H9 (cell line): ENCODE measurements around the gene UBXN7. TPM values are rescaled to one million over a fixed set of nuclear protein-coding genes. Genes with fewer than 3 reads are reported as not detected.

Source experiments
- DNase-seq: peaks from one replicate; pipeline ENCODE4 v3.0.0-alpha.2; 2017
- H2AFZ ChIP-seq: one replicate; pipeline ENCODE4 v1.6.1; 2013; ENCODE audit warnings: mild to moderate bottlenecking, low read length, control low read depth, moderate library complexity
- H2AK5ac ChIP-seq: 2 replicates; pipeline ENCODE4 v1.6.1; 2013; ENCODE audit warnings: low read length, control low read depth, mixed read lengths; ENCODE audit not compliant: insufficient read length
- H2BK120ac ChIP-seq: one replicate; pipeline ENCODE4 v1.6.1; 2013; ENCODE audit warnings: low read depth, mild to moderate bottlenecking, low read length, control low read depth, inconsistent platforms; ENCODE audit not compliant: poor library complexity, severe bottlenecking
- H2BK12ac ChIP-seq: 2 replicates; pipeline ENCODE4 v1.6.1; 2013; ENCODE audit warnings: low read length, control low read depth, mixed read lengths, low read depth; ENCODE audit not compliant: insufficient read length
- H2BK15ac ChIP-seq: 2 replicates; pipeline ENCODE4 v1.6.1; 2013; ENCODE audit warnings: low read depth, low read length, control low read depth
- H2BK20ac ChIP-seq: one replicate; pipeline ENCODE4 v1.6.1; 2013; ENCODE audit warnings: low read depth, mild to moderate bottlenecking, low read length, control low read depth, inconsistent platforms; ENCODE audit not compliant: poor library complexity, severe bottlenecking
- H2BK5ac ChIP-seq: 2 replicates; pipeline ENCODE4 v1.6.1; 2013; ENCODE audit warnings: low read length, control low read depth, mixed read lengths; ENCODE audit not compliant: insufficient read length
- H3K14ac ChIP-seq: 2 replicates; pipeline ENCODE4 v1.6.1; 2013; ENCODE audit warnings: low read length, control low read depth; ENCODE audit not compliant: insufficient read depth
- H3K18ac ChIP-seq: 2 replicates; pipeline ENCODE4 v1.6.1; 2013; ENCODE audit warnings: low read depth, mild to moderate bottlenecking, mixed read lengths, low read length, control low read depth; ENCODE audit not compliant: insufficient read length
- H3K23ac ChIP-seq: 2 replicates; pipeline ENCODE4 v1.6.1; 2013; ENCODE audit warnings: low read length, control low read depth, mixed read lengths, low read depth; ENCODE audit not compliant: insufficient read length
- H3K23me2 ChIP-seq: 2 replicates; pipeline ENCODE4 v1.6.1; 2013; ENCODE audit warnings: low read depth, mild to moderate bottlenecking, mixed read lengths, low read length, control low read depth; ENCODE audit not compliant: insufficient read length, poor library complexity, severe bottlenecking
- H3K27ac ChIP-seq: 2 replicates; pipeline ENCODE4 v1.5.1; 2013; ENCODE audit warnings: low read length, control low read depth, mixed read lengths, low read depth; ENCODE audit not compliant: insufficient read length
- H3K27me3 ChIP-seq: 2 replicates; pipeline ENCODE4 v1.6.1; 2013; ENCODE audit warnings: low read length, control low read depth, inconsistent platforms; ENCODE audit not compliant: insufficient read depth
- H3K4ac ChIP-seq: 2 replicates; pipeline ENCODE4 v1.6.1; 2013; ENCODE audit warnings: low read depth, mild to moderate bottlenecking, control low read depth, inconsistent platforms, low read length, moderate library complexity
- H3K4me1 ChIP-seq: 2 replicates; pipeline ENCODE4 v1.6.1; 2013; ENCODE audit warnings: low read length, control low read depth, inconsistent platforms; ENCODE audit not compliant: insufficient read depth
- H3K4me2 ChIP-seq: 2 replicates; pipeline ENCODE4 v1.6.1; 2013; ENCODE audit warnings: low read length, control low read depth, mixed read lengths; ENCODE audit not compliant: insufficient read length, insufficient read depth
- H3K56ac ChIP-seq: 2 replicates; pipeline ENCODE4 v1.6.1; 2013; ENCODE audit warnings: low read depth, mild to moderate bottlenecking, mixed read lengths, low read length, control low read depth; ENCODE audit not compliant: insufficient read length
- H3K79me1 ChIP-seq: 2 replicates; pipeline ENCODE4 v1.6.1; 2013; ENCODE audit warnings: low read depth, mild to moderate bottlenecking, moderate library complexity, low read length, control low read depth, inconsistent platforms; ENCODE audit not compliant: insufficient read depth, poor library complexity, severe bottlenecking
- H3K79me2 ChIP-seq: 2 replicates; pipeline ENCODE4 v1.6.1; 2013; ENCODE audit warnings: low read length, control low read depth, inconsistent platforms; ENCODE audit not compliant: insufficient read depth
- H3K9ac ChIP-seq: 2 replicates; pipeline ENCODE4 v1.6.1; 2013; ENCODE audit warnings: low read length, control low read depth, mixed read lengths; ENCODE audit not compliant: insufficient read length; ENCODE audit errors: extremely low read depth
- H3K9me3 ChIP-seq: one replicate; pipeline ENCODE4 v1.6.1; 2013; ENCODE audit warnings: low read depth, low read length, inconsistent platforms; ENCODE audit not compliant: control insufficient read depth
- H3T11ph ChIP-seq: one replicate; pipeline ENCODE4 v1.6.1; 2013; ENCODE audit warnings: mild to moderate bottlenecking, low read length, control low read depth, inconsistent platforms
- H4K20me1 ChIP-seq: one replicate; pipeline ENCODE4 v1.6.1; 2013; ENCODE audit not compliant: control insufficient read depth, insufficient read length, insufficient read depth
- H4K5ac ChIP-seq: 2 replicates; pipeline ENCODE4 v1.6.1; 2013; ENCODE audit warnings: low read depth, mild to moderate bottlenecking, mixed read lengths, low read length, control low read depth; ENCODE audit not compliant: insufficient read length
- H4K8ac ChIP-seq: replicated peaks from 2 replicates; pipeline ENCODE4 v1.6.1; 2013; ENCODE audit warnings: low read length, control low read depth, mixed read lengths, low read depth; ENCODE audit not compliant: insufficient read length
- H4K91ac ChIP-seq: 2 replicates; pipeline ENCODE4 v1.6.1; 2013; ENCODE audit warnings: low read depth, mild to moderate bottlenecking, moderate library complexity, mixed read lengths, low read length, control low read depth; ENCODE audit not compliant: insufficient read length
- H3K27ac Mint-ChIP-seq, 3 experiments: 2 replicates in 2 of 3; 3 replicates in 1 of 3; pipeline ENCODE4 v1.8.0; 2020 to 2021; ENCODE audit warnings: mixed read lengths in 3 of 3, mild to moderate bottlenecking in 1 of 3, moderate library complexity in 1 of 3
- H3K27me3 Mint-ChIP-seq: 2 replicates; pipeline ENCODE4 v1.8.0; 2021; ENCODE audit warnings: low read depth, mild to moderate bottlenecking, moderate library complexity, mixed read lengths
- H3K36me3 Mint-ChIP-seq, 3 experiments: 2 replicates in 2 of 3; 3 replicates in 1 of 3; pipeline ENCODE4 v1.8.0; 2020 to 2021; ENCODE audit warnings: low read depth in 3 of 3, mixed read lengths in 3 of 3; ENCODE audit not compliant: insufficient read depth in 1 of 3
- H3K4me1 Mint-ChIP-seq, 2 experiments: 2 replicates each; pipeline ENCODE4 v1.8.0; 2020; ENCODE audit warnings: mixed read lengths in 2 of 2
- H3K4me3 Mint-ChIP-seq, 2 experiments: 2 replicates in 1 of 2; 3 replicates in 1 of 2; pipeline ENCODE4 v1.8.0; 2020 to 2021; ENCODE audit warnings: mild to moderate bottlenecking in 2 of 2, mixed read lengths in 2 of 2, moderate library complexity in 1 of 2
- H3K9me3 Mint-ChIP-seq, 2 experiments: 2 replicates in 1 of 2; 3 replicates in 1 of 2; pipeline ENCODE4 v1.8.0; 2020; ENCODE audit warnings: mild to moderate bottlenecking in 2 of 2, mixed read lengths in 2 of 2, moderate library complexity in 1 of 2
- WGBS: extraction: QIAGEN DNeasy Blood & Tissue Kit; methylation state at CpG from one replicate; pipeline ENCODE4 v1.1.7; 2013; ENCODE audit warnings: missing lambda C conversion rate, low lambda C conversion rate, mixed read lengths; ENCODE audit not compliant: insufficient read length; ENCODE audit errors: extremely low coverage; 5-methylcytosine and 5-hydroxymethylcytosine counted together
- total RNA-seq: library from RNA; stranded (reverse); gene quantifications from 2 replicates; pipeline ENCODE4 v1.2.1, GENCODE V29; 2021
- TF ChIP-seq, protein P1 (sequence below): fragments of 200-600 bp; sonication (generic); conservative IDR thresholded peaks from 3 replicates; pipeline ENCODE4 v1.8.0; 2021; ENCODE audit warnings: antibody characterized with exemption, mild to moderate bottlenecking

The UBXN7 gene
- total RNA-seq, 1 experiment from 2014 or later: 110 TPM

DNA sequence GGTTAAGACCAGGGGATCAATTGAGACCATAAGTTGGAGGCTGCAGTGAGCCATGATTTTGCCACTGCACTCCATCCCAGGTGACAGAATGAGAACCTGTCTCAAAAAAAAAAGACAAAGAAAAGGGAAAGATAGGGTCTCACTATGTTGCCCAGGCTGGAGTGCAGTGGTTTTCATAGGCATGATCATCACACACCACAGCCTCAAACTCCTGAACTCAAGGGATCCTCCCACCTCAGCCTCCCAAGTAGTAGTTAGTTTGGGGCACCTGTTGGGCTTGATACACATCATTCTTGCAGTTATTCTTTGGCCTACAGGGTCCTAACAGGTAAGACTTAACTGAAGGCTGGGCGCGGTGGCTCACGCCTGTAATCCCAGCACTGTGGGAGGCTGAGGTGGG is 42.1 kb downstream of the UBXN7 start:
- WGBS: no CpG with 5 or more reads among the region's 3 CpGs
- H4K91ac ChIP-seq: no peak overlapping the region
- no peak overlapping the region for H4K5ac ChIP-seq
- TF ChIP-seq, protein P1, sequence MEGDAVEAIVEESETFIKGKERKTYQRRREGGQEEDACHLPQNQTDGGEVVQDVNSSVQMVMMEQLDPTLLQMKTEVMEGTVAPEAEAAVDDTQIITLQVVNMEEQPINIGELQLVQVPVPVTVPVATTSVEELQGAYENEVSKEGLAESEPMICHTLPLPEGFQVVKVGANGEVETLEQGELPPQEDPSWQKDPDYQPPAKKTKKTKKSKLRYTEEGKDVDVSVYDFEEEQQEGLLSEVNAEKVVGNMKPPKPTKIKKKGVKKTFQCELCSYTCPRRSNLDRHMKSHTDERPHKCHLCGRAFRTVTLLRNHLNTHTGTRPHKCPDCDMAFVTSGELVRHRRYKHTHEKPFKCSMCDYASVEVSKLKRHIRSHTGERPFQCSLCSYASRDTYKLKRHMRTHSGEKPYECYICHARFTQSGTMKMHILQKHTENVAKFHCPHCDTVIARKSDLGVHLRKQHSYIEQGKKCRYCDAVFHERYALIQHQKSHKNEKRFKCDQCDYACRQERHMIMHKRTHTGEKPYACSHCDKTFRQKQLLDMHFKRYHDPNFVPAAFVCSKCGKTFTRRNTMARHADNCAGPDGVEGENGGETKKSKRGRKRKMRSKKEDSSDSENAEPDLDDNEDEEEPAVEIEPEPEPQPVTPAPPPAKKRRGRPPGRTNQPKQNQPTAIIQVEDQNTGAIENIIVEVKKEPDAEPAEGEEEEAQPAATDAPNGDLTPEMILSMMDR: no peak
- no peaks in the 10 kb centered on the region for H3K27me3 ChIP-seq
- Mint-ChIP-seq H3K27me3 (no peaks in the 10 kb centered on the region; the same call in 1 of the 2 replicates), H3K9me3 (peaks cover 35 to 39% of the 10 kb centered on the region in 2 experiments), H3K4me3 (no peak overlapping the region), H3K36me3 (peaks cover 73 to 87% (median 81%) of the 10 kb centered on the region in 3 experiments), H3K27ac (no peak overlapping the region), H3K4me1 (peaks cover 4 to 5% of the 10 kb centered on the region in 2 experiments; a peak in 2 of 4 replicates)
- no peak overlapping the region for H3K14ac ChIP-seq
- no peak overlapping the region for H2BK120ac ChIP-seq
- H3T11ph ChIP-seq: no peak overlapping the region
- no peaks in the 10 kb centered on the region for H3K79me1 ChIP-seq
- H3K23ac ChIP-seq: no peak overlapping the region
- no peak for DNase-seq
- H2BK20ac ChIP-seq: no peak overlapping the region
- H2BK15ac ChIP-seq: no peak overlapping the region
- H3K4me2 ChIP-seq: no peak overlapping the region
- H2BK5ac ChIP-seq: no peak overlapping the region
- H4K20me1 ChIP-seq: no peaks in the 10 kb centered on the region
- H4K8ac ChIP-seq: no peak overlapping the region
- H3K9me3 ChIP-seq: peaks cover 5% of the 10 kb centered on the region
- H2AK5ac ChIP-seq: no peak overlapping the region
- H3K4me1 ChIP-seq: no peaks in the 10 kb centered on the region
- no peak overlapping the region for H3K56ac ChIP-seq
- no peak overlapping the region for H2BK12ac ChIP-seq
- no peak overlapping the region for H3K27ac ChIP-seq
- no peak overlapping the region for H3K4ac ChIP-seq
- peaks cover 2% of the 10 kb centered on the region; the same call in 1 of the 2 replicates for H3K79me2 ChIP-seq
- H3K23me2 ChIP-seq: no peaks in the 10 kb centered on the region
- no peak overlapping the region for H3K9ac ChIP-seq
- H3K18ac ChIP-seq: no peak overlapping the region
- H2AFZ ChIP-seq: no peak overlapping the region
